Activated B cell treated with CpG ODN at 0.5 μM for 24 hours (primary cell): Measurements from ENCODE around the gene CH25H. TPM values are rescaled to one million over a fixed set of nuclear protein-coding genes. Genes with fewer than 3 reads are reported as not detected.

ENCODE experiments used
- ATAC-seq: fragments of 200-7000 bp; cut with Tn5 transposase; one replicate; pipeline ENCODE4 v1.10.0; 2021; ENCODE audit warnings: low read depth, mild to moderate bottlenecking, moderate library complexity
- CTCF ChIA-PET: fragments of 350-600 bp; sonication (Branson Sonifier 250); formaldehyde crosslinking; loops from one replicate; lab custom pipeline; 2021; ENCODE audit warnings: antibody characterized with exemption; lab: Charles Lee
- POLR2A ChIA-PET: fragments of 350-600 bp; sonication (Branson Sonifier 250); formaldehyde crosslinking; loops from one replicate; lab custom pipeline; 2021; ENCODE audit warnings: antibody characterized with exemption; lab: Charles Lee
- DNase-seq: peaks from one replicate; pipeline ENCODE4 v3.0.0; 2022
- H3K27ac Mint-ChIP-seq: one replicate; pipeline ENCODE4 v1.8.0; 2020; ENCODE audit warnings: mixed read lengths
- H3K27me3 Mint-ChIP-seq: one replicate; pipeline ENCODE4 v1.8.0; 2021; ENCODE audit warnings: mixed read lengths
- H3K36me3 Mint-ChIP-seq: one replicate; pipeline ENCODE4 v1.8.0; 2021; ENCODE audit warnings: low read depth, mixed read lengths
- H3K4me1 Mint-ChIP-seq: one replicate; pipeline ENCODE4 v1.8.0; 2021; ENCODE audit warnings: mixed read lengths
- H3K4me3 Mint-ChIP-seq: one replicate; pipeline ENCODE4 v1.8.0; 2020; ENCODE audit warnings: mild to moderate bottlenecking, mixed read lengths
- H3K9me3 Mint-ChIP-seq: one replicate; pipeline ENCODE4 v1.8.0; 2020; ENCODE audit warnings: mixed read lengths
- intact Hi-C: fragments of 100-400 bp; cut with micrococcal nuclease; formaldehyde crosslinking; loops from one replicate; pipeline ENCODE4 v1.15.1; 2024
- total RNA-seq: library from RNA; stranded (reverse); gene quantifications from 2 replicates; pipeline ENCODE4 v1.2.3, GENCODE V29; 2022
- TF ChIP-seq, protein P1 (sequence below): fragments of 200-600 bp; IDR thresholded peaks from one replicate; pipeline ENCODE4 v1.8.0; 2022; ENCODE audit warnings: antibody characterized with exemption, mild to moderate bottlenecking

Gene CH25H
- total RNA-seq, 1 donor from 2014 or later = not detected

DNA sequence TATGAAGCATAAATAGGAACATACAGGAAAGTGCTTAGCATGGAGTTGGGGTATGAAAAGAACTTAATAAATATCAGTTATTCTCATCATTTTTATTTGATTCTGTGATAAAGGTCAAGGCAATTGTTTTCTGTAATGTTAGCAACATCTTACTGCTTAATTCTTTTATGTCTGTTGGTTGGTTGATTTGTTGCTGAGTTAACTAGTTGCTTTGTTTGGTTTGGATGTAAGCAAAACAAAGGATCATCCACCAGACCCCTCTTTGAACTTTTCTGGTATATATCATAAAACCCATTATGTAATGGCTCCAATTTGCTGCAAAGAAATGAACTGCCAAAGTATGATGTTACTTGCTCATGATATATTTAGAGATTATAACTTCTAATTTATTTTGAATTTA lies 44.5 kb downstream of the CH25H start:
- ChIA-PET POLR2A (no interaction called here), CTCF (no interaction called here)
- no peaks in the 10 kb centered on the region for H3K9me3 Mint-ChIP-seq
- no peak for DNase-seq
- ATAC-seq = no peak
- H3K36me3 Mint-ChIP-seq = no peaks in the 10 kb centered on the region
- peaks cover 14% of the 10 kb centered on the region for H3K4me1 Mint-ChIP-seq
- no peak overlapping the region for H3K4me3 Mint-ChIP-seq
- H3K27me3 Mint-ChIP-seq = peaks cover 6% of the 10 kb centered on the region
- intact Hi-C loops = no loop called here
- no peak overlapping the region for H3K27ac Mint-ChIP-seq
- TF ChIP-seq, protein P1, sequence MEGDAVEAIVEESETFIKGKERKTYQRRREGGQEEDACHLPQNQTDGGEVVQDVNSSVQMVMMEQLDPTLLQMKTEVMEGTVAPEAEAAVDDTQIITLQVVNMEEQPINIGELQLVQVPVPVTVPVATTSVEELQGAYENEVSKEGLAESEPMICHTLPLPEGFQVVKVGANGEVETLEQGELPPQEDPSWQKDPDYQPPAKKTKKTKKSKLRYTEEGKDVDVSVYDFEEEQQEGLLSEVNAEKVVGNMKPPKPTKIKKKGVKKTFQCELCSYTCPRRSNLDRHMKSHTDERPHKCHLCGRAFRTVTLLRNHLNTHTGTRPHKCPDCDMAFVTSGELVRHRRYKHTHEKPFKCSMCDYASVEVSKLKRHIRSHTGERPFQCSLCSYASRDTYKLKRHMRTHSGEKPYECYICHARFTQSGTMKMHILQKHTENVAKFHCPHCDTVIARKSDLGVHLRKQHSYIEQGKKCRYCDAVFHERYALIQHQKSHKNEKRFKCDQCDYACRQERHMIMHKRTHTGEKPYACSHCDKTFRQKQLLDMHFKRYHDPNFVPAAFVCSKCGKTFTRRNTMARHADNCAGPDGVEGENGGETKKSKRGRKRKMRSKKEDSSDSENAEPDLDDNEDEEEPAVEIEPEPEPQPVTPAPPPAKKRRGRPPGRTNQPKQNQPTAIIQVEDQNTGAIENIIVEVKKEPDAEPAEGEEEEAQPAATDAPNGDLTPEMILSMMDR = no peak

- H3K4me3 Mint-ChIP-seq = no peak overlapping the region
- TF ChIP-seq, protein P1 = no peak
- peaks cover 25% of the 10 kb centered on the region for H3K4me1 Mint-ChIP-seq
- POLR2A ChIA-PET = no interaction called here
- H3K36me3 Mint-ChIP-seq = no peaks in the 10 kb centered on the region
- DNase-seq = no peak
- CTCF ChIA-PET = no interaction called here
- intact Hi-C loops = no loop called here
- H3K27ac Mint-ChIP-seq = no peak overlapping the region
- H3K9me3 Mint-ChIP-seq = no peaks in the 10 kb centered on the region
- no peak for ATAC-seq
- peaks cover 4% of the 10 kb centered on the region for H3K27me3 Mint-ChIP-seq
Observed at GRCh38 chr10:89160339-89160738, 46.8 kb downstream of the CH25H start.

GRCh38 chr10:89159761-89160160 lies 47.4 kb downstream of the CH25H start:
- ATAC-seq (no peak), DNase-seq (no peak)
- intact Hi-C loops = no loop called here
- H3K27ac Mint-ChIP-seq = no peak overlapping the region
- H3K4me1 Mint-ChIP-seq = peaks cover 25% of the 10 kb centered on the region
- CTCF ChIA-PET = no interaction called here
- H3K4me3 Mint-ChIP-seq = no peak overlapping the region
- peaks cover 4% of the 10 kb centered on the region for H3K27me3 Mint-ChIP-seq
- TF ChIP-seq, protein P1 = no peak
- H3K9me3 Mint-ChIP-seq = no peaks in the 10 kb centered on the region
- POLR2A ChIA-PET = no interaction called here
- H3K36me3 Mint-ChIP-seq = no peaks in the 10 kb centered on the region

- H3K9me3 Mint-ChIP-seq = no peaks in the 10 kb centered on the region
- ATAC-seq (no peak), DNase-seq (no peak)
- no peak overlapping the region for H3K27ac Mint-ChIP-seq
- H3K27me3 Mint-ChIP-seq = peaks cover under 1% of the 10 kb centered on the region
- intact Hi-C loops = no loop called here
- TF ChIP-seq, protein P1 = no peak
- CTCF ChIA-PET = no interaction called here
- POLR2A ChIA-PET = no interaction called here
- H3K36me3 Mint-ChIP-seq = no peaks in the 10 kb centered on the region
- peaks cover 23% of the 10 kb centered on the region for H3K4me1 Mint-ChIP-seq
- H3K4me3 Mint-ChIP-seq = no peak overlapping the region
Observed at GRCh38 chr10:89159316-89159715, 47.8 kb downstream of the CH25H start.

- ChIA-PET CTCF (no interaction called here), POLR2A (no interaction called here)
- intact Hi-C loops = no loop called here
- DNase-seq (no peak), ATAC-seq (no peak)
- Mint-ChIP-seq H3K27ac (no peak overlapping the region), H3K4me3 (no peak overlapping the region), H3K27me3 (no peaks in the 10 kb centered on the region), H3K4me1 (peaks cover 14% of the 10 kb centered on the region), H3K9me3 (no peaks in the 10 kb centered on the region), H3K36me3 (no peaks in the 10 kb centered on the region)
- TF ChIP-seq, protein P1 = no peak
Observed at GRCh38 chr10:89158446-89158845, 48.7 kb downstream of the CH25H start.
